Measurements from ENCODE around the gene WDR18. TPM values are rescaled to one million over a fixed set of nuclear protein-coding genes. Genes with fewer than 3 reads are reported as not detected.

The WDR18 gene
- total RNA-seq, 2 donors from 2014 or later = 21.5 to 28.1 TPM

GRCh38 chr19:986083-986482, 1.9 kb downstream of the WDR18 start:
- intact Hi-C loops (cut with DNase I, micrococcal nuclease) = loop anchor here in 1 of 2 donors (10.0 kb wide), 1 partner anchor 221 kb away; no protein-coding TSS in a partner anchor
- no peak for ATAC-seq

DNA sequence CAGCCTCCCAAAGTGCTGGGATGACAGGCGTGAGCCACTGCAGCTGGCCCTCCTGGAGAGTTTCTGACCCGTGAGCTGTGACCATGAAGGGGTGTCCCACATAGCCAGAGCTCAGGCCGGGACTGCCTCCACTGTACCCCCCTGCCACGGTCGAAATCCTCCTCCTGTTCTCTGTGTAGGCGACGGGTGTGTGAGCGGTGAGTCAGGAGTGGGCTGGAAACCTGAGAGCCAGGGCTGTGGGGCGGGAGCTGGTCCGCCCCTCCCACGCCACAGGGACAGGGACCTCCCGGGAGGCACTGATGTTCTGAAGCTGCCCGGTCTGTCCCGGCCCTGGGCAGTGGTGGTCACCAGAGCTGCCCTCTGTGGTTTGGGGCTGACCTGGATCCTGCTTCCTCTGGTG, 3.9 kb downstream of the WDR18 start:
- ATAC-seq = no peak
- no peak for DNase-seq
- intact Hi-C loops (cut with DNase I, micrococcal nuclease) = loop anchor here in 1 of 2 donors (10.0 kb wide), 1 partner anchor 223 kb away; no protein-coding TSS in a partner anchor

More at GRCh38 chr19:986083-986482, 1.9 kb downstream of the WDR18 start:
- DNase-seq = no peak

DNA sequence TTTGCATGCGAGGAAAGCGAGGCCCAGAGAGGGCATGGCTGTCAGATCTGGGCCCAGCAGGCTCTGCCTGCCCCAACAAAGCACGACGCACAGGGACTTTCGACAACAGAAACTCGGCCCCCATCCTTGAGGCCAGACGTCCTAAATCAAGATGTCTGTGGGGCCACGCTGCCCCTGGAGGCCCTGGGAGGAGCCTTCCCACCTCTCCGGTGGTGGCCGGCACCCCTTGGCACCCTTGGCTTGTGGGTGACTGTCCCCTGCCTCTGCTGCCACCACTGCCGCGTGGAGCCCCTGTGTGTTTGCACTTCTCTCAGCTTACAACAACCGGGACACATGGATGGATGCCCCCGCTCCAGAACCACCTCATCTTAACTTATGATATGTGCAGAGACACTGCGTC, 4.4 kb downstream of the WDR18 start:
- ATAC-seq (no peak), DNase-seq (no peak)
- intact Hi-C loops (cut with DNase I, micrococcal nuclease) = loop anchor here in 1 of 2 donors (10.0 kb wide), 1 partner anchor 224 kb away; no protein-coding TSS in a partner anchor

- intact Hi-C loops (cut with DNase I, micrococcal nuclease) = loop anchor here in 1 of 2 donors (10.0 kb wide), 1 partner anchor 225 kb away; no protein-coding TSS in a partner anchor
- no peak for DNase-seq
- ATAC-seq = no peak
These were observed 5.4 kb downstream of the WDR18 start for GRCh38 chr19:989381-990081.

DNA sequence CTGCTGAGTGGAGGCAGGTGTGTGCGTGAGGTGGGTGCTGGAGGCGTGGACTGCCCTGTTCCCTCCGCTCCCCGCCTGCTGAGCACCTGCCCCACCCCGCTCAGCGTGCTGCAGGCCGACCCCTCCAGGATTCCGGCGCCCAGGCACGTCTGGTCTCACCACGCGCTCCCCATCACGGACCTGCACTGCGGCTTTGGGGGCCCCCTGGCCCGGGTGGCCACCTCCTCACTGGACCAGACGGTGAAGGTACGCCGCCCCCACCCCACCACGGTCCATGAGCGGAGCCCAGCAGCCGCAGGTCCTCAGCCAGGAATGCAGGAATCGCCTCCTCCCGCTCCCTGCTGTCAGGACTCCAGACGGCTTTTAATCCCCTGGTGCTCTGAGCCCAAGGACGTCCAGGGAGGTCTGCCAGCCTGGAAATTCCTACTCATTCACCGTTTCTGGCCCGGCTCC, 6.0 kb downstream of the WDR18 start:
- intact Hi-C loops (cut with DNase I, micrococcal nuclease) = no loop called here
- ATAC-seq = no peak
- DNase-seq = no peak

- DNase-seq (no peak), ATAC-seq (no peak)
- intact Hi-C loops (cut with DNase I, micrococcal nuclease) = no loop called here
These were observed 6.6 kb downstream of the WDR18 start for GRCh38 chr19:990746-991145.

DNA sequence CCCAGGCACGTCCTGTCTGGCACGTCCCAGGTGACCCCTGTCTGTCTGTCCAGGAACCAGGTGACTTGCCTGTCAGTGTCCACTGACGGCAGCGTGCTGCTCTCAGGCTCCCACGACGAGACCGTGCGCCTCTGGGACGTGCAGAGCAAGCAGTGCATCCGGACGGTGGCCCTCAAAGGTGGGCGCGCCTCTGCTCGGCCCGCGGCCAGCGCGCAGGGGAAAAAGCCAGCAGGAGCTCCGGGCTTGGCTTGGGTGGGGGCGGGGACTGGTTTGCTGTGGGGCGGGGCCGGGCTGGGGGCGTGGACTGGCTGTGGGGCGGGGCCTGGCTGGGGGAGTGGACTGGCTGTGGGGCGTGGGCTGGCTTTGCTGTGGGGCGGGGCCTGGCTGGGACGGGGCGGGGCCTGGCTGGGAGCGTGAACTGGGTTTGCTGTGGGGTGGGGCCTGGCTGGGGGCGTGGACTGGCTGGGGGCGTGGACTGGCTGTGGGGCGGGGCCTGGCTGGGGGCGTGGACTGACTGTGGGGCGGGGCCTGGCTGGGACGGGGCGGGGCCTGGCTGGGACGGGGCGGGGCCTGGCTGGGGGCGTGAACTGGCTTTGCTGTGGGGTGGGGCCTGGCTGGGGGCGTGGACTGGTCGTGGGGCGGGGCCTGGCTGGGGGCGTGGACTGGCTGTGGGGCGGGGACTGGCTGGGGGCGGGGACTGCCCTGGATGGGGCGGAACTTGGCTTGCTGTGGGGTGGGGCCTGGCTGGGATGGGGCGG, 7.2 kb downstream of the WDR18 start:
- intact Hi-C loops (cut with DNase I, micrococcal nuclease) = no loop called here
- DNase-seq (peak; percentile 45 to 56), ATAC-seq (peak; percentile 70)

GRCh38 chr19:991932-992669, 8.0 kb downstream of the WDR18 start:
- no peak for ATAC-seq

DNA sequence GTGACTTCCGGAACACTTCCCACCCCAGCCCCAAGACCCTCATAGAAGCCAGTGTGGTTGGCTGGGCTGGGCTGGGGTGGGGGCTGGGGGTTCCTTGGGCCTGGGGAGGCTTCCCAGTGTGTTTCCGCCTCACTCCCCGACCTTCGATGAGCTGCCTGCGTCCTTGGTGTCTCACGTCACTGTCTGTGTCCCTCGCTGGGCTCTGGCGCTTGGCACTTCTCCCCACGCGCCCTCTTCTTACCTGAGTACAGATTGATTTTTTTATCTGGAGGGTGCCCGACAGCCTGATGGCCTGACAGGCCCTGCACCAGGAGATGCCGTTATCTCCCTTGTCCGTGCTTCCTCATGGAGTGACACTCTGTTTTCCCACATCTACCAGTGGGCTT, 8.5 kb downstream of the WDR18 start:
- DNase-seq = no peak
- ATAC-seq = no peak
- intact Hi-C loops (cut with DNase I, micrococcal nuclease) = no loop called here

More at GRCh38 chr19:991932-992669, 8.0 kb downstream of the WDR18 start:
- no peak for DNase-seq
- intact Hi-C loops (cut with DNase I, micrococcal nuclease) = no loop called here

DNA sequence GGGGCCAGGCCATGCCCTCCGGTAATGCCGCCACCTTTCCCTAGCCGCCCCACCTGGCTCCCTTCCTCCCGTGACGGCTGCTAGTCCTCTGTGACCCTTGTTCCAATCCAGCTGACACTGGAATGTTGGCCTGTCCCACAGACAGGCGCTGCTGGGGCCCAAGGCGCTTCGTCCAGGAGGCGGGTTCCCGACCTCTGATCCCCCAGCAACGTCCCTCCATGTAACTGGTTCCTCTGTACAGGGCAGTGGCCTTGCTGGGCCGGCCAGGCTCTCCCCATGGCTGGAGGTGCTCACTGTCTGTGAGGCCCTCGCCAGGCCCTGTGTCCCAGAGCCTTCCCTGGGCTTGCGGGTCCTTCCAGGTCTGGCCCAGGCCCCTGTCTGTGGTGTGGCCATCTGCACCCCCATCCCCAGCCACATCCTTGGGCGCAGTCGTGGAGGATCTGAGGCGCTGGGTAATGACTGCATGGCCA, 9.3 kb downstream of the WDR18 start:
- ATAC-seq (no peak), DNase-seq (no peak)
- intact Hi-C loops (cut with DNase I, micrococcal nuclease) = no loop called here

- intact Hi-C loops (cut with DNase I, micrococcal nuclease) = no loop called here
- ATAC-seq (no peak), DNase-seq (no peak)
These were observed 9.8 kb downstream of the WDR18 start for GRCh38 chr19:993831-994393.

- ATAC-seq = no peak
- intact Hi-C loops (cut with DNase I, micrococcal nuclease) = no loop called here
- no peak for DNase-seq
These were observed 10.4 kb downstream of the WDR18 start for GRCh38 chr19:994516-994915.

DNA sequence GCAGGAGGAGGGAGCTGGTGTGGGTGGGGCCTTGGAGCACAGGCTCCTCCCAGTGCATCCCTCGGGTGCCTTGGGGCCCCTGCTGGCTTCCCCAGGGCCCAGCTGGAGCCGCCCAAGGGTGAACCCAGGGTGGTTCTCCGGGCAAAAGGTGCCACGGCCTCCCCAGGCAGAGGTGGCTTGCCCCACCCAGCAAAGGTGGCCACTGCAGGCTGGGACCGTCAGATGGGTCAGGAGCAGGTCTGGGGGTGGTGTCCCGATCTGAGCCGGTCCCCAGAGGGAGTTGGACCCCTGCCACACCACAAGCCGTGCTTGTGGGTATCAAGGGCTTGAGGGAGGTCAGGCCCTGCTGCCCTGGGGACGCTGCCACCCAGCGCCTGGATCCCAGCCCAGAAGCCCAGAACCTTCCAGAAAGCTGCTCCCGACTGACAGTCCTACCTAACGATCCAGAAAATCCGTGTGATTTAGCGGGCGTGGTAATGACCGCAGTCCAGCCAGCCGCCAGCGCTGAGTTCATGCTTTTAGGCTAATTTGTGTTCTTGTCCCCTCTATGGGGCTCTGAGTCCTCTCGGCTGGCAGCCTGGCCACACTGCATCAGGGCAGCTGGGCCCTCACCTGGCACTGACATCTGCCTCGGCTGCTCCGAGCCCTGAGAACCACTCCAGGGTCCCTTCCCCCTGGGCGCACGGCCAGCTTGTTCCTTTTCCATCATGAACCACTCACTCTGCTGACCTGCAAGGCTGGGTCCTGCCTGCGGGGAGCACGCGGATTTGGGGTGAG, 11.1 kb downstream of the WDR18 start:
- DNase-seq = no peak
- intact Hi-C loops (cut with DNase I, micrococcal nuclease) = no loop called here
- no peak for ATAC-seq

DNA sequence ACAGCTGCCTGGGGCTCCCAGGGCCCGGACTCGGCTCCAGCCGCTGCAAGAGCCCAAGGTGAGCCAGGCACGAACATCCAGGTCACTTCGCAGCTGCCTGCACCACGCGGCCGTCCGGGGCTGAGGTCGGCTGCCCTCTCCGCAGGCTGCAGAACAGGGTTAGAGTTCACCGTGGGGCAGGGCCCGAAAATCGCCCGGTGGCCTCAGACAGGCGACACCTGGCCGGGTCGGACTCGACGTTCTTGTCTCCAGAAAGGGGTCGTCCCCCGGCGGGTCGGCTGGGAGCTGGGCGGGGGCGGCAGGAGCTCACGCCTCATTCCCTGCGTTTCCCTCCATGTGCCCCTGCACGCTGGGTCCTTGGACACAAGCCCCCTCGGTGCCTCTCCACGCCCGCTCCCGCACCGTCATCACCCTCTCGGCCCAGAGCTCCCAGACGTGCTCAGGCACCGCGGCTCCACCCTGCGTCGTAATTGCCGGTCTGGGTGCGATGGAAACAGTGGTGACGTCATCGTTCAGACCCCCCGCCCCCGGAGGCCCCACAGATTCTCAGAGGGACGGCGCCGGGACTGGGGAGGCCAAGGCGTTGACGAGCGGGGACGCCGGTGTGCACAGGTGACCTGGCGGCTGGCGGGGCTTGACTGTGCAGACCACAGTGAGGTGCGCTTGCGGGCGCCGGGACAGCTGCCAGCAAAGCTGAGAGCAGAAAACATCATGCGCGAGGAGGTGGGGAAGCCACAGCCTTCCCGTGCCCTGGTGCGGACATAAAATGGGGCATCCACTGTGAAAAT, 12.1 kb downstream of the WDR18 start:
- peak in 1 of 2 donors; percentile 43 for DNase-seq
- intact Hi-C loops (cut with DNase I, micrococcal nuclease) = no loop called here

GRCh38 chr19:998064-998463, 13.9 kb downstream of the WDR18 start:
- ATAC-seq (no peak), DNase-seq (no peak)
- intact Hi-C loops (cut with DNase I, micrococcal nuclease) = no loop called here

More for the DNA sequence above, 12.1 kb downstream of the WDR18 start:
- ATAC-seq = peak; percentile 28

DNA sequence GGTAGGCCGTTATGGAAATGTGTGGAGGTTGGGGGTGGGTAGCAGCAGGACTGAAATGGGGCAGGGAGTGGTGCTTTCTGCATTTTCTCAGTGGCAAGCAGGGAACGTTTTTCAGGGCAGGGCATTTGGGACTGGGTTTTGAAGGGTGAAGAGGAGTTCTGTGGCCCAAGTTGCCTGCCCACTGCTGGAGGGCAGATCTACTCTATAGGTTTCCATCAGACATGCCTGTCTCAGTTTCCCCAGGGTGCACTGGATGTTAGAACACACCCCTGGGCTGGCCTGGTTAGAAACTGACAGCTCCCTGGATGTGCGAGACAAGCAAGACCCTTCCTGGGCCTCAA, 15.2 kb downstream of the WDR18 start:
- intact Hi-C loops (cut with DNase I, micrococcal nuclease) = no loop called here
- ATAC-seq (no peak), DNase-seq (no peak)

DNA sequence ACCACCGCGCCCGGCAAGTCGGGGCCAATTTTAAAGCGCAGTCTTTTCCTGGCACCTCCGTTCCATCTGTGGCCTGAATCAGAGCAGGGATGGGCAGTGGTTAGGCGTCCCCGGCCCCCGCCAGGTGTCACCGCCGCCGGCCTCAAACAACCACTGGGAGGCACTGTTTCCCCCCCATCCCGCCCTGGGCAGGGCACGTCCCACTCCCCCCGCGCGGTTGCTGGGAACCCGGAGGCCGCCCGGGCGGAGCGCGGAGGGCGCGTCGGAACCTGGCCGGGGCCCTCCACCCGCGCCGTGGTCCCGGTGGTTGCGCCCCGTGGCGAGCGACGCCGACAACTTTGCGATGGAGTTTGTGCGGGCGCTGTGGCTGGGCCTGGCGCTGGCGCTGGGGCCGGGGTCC, 15.9 kb downstream of the WDR18 start, which contains the start of gene GRIN3B:
TSS of gene GRIN3B (plus strand) at position 325 of the 400 bp plus-strand sequence. CDS start at position 344, 19 bp downstream.
- intact Hi-C loops (cut with DNase I, micrococcal nuclease) = no loop called here
- ATAC-seq (peak; percentile 58), DNase-seq (peak; percentile 63 to 74)

Data from left colon (tissue), 2 donors.